ENCODE data around the gene SLC4A4.

Gene SLC4A4

DNA sequence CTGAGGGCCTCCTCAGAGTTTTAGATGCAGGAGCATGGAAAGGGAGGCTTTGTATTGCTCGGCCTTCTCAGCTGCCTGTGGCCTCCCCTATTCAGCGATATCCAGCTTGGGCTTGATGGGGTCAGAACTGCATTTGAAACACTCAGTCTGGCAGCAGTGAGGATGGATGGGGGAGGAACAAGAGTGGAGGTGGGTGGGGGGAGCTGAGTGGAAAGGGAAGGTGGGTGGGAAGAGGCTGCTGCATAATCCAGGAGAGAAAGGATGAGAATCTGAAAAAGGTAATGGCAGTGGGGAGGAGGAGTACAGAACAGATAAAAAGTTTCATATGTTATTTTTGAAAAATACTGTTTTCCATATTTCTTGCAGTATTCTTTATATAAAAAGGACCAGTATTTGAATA is 202.7 kb downstream of the SLC4A4 start:
- DNase-seq (ENCODE audit: low spot score): no peak

DNA sequence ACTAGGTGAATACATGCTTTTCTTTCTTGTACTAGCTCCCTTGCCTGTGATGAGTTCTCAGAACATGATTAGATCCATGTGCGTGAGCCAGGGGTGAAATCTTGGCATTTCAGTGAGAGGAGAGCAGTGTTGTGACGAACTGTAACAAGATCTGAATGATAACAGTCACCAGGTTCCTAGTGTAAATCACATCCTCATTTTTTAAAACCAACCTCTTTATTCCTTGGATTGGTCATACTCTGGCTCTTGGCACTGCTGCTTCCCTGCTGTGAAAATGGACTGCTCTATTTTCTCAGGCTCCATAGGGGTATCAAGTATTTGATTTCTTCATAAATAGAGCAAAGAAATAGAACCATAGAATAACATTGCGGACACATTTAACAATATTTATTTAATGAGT is 206.3 kb downstream of the SLC4A4 start:
- DNase-seq (ENCODE audit: low spot score): no peak

DNA sequence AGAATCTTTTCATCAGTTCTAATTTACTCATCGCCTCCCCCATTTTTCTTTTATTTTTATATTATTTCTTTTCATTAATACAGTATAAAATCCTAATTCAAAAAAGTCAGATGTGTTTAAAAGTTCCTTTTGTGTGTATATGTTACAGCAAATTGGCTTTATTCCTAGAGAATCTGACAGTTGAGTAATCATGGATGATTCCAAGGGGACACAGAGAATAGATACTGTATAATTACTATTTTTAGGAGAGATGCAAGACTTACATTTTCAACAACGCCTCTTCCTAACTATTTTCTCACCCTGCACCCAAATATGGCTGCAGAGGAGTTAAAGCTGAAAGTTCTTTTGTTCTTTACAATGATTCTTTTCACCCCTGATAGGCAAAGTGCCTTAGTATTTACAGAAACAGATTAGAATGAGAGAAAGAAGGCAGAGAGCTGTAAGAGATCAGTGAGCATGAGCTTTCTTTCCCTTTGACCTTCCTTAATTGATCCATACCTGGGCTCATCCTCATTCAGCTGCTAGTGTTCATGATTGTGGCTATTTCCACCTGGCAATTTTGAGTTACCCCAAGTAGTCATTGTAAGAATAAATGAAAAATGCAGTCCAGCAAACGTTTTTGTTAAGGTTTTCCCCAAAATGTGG is 210.8 kb downstream of the SLC4A4 start:
- no peak for DNase-seq (ENCODE audit: low spot score)

DNA sequence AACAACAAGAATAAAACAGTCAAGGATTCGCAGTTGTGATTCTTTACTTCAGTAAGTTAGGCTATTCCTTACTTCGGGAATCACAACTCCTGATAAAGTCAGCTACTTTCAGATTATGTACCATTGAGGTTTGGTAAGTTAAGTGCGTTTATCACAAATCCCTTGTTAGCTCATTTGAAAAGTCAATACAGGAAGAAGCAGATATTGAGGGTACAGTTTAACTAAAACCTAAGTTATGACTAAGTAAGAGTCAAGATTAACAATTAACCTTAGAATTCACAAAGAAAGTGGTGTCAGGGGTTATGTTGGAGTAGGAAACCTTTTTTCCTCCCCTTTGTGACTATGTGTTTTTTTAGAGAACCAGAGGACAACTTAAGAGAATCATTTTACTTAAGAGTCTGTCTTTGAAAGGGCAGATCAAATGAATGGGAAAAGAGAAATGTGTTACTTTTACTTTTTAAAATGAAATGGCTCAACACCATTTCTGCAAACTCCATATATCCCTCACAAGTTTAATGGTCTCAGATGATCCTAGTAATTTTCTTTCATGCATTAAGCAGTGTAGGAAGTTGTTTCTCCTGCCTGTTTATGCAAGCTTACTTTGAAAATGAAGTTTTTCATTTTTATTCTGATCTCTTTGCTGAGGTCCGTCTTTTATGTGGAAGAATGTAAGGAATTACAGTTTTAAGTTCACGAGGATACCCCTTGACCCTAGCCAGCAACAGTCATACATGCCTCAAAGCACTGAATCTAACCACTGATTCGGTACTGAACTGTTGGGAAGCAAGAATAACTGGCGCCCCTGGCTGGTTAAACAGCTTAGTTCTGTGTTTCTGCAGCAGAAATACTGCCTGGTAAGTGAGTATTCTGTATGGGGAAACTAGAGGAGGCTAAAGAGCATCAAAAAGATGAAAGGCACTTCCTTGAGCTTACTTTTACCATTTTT is 211.7 kb downstream of the SLC4A4 start:
- DNase-seq (ENCODE audit: low spot score): no peak

DNA sequence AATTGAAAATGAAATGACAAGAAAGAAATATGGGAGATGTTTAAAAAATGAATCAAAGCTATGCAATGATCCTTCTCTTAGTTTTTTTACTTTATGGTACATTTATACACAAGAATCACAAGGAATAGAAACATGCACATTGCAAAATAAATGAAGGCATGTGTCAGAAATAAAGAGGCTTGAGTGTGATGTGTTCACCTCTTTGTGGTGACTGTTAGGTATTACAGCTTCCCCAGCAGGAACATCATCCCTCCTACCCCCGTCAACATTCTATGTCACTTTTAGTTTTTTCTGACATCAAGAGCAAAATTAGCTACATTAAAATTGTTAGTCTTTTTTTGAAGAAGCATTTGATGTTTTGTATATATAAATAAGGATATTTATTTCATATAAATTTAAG is 214.8 kb downstream of the SLC4A4 start:
- DNase-seq (ENCODE audit: low spot score): no peak

DNA sequence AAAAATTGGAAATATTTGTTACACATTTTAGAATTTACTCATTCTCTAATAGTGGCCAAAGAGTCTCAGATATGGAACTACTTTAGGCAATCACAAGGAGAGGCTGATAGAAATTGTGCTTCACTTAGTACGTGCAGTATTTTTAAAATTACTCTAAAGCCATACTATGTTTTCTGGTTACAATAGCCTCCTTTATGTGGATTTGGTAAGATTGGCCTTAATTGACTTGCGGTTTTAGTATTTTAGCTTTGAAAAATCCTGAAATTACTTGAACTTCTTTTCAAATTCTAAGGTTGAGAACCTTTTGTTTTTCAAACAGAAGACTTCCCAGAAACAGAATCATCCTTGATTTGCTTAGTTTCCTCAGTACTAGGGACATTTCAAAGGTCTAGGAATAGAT is 215.2 kb downstream of the SLC4A4 start:
- no peak for DNase-seq (ENCODE audit: low spot score)

DNA sequence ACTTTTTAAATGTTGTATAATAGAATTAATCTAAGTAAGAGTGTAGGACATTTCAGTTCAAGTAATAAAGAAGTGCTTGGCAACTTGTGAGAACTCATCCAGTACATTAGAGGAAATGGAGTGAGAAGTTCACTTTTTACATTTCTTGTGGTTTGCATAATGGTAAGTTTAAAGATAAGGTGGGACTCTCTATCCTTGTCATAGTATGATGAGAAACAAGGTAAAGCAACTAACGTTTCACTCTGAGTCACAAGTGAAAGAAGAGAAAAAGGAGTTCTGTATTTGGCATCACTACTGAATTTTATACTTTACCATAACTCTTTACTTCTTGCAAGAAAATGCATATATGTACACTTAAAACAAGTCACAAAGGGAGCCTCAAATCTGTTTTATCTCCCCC is 219.4 kb downstream of the SLC4A4 start:
- DNase-seq (ENCODE audit: low spot score): no peak

DNA sequence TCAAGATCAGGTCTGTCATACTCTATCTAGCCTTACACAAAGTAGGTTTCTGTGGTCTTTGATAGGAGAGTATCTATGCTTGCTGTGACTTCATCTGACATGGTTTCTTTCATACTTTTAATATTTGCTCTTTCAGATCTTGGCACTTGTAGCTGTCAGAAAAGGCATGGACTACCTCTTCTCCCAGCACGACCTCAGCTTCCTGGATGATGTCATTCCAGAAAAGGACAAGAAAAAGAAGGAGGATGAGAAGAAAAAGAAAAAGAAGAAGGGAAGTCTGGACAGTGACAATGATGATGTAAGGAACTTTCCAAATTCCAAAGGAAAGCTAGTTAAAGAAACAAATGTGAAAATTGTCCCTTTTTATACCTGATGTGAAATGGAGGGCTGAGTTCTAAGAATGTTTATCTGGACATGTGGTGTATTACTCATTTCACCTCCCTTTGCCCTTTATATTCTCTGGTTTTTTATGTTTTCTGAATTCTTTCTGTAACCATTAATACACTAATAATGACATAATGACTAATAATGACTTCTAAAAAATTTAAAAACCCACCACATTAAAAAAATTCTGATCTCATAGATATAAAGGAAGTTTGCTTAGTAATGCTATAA is 221.2 kb downstream of the SLC4A4 start:
- no peak for DNase-seq (ENCODE audit: low spot score)

DNA sequence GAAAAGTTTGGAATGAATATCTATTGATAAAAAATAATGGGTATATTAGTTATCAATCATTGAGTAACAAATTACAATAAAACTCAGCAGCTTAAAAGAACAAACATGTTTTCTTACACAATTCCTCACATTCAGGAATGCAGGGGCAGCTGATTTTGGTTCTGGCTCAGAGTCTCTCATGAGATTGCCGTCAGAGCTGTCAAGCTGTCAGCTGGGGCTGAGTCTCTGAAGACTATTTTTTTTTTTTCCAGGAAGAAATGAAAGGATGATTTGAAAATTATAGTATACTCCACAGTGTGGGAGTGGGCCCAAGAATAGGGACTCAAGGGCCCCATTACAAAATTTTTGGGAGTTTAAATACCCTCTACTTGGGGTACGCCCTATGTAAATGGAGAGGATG is 226.0 kb downstream of the SLC4A4 start:
- no peak for DNase-seq (ENCODE audit: low spot score)

DNA sequence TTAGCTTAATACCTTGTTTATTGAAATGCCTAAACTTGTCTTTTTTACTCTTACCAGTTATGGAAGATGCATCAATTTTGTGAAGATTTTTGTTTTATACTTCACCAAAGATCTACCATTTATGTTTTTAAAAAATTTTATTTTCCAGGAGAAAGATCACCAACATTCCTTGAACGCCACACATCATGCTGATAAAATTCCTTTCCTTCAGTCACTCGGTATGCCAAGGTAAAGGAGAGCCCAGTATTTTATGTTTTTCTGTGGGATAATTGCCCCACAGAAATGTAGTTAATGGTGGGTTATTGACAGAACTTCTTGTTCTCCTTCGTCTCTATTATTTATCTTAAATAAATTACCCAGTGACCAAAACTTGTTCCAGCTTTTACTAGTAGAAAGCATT is 228.0 kb downstream of the SLC4A4 start:
- no peak for DNase-seq (ENCODE audit: low spot score)

DNA sequence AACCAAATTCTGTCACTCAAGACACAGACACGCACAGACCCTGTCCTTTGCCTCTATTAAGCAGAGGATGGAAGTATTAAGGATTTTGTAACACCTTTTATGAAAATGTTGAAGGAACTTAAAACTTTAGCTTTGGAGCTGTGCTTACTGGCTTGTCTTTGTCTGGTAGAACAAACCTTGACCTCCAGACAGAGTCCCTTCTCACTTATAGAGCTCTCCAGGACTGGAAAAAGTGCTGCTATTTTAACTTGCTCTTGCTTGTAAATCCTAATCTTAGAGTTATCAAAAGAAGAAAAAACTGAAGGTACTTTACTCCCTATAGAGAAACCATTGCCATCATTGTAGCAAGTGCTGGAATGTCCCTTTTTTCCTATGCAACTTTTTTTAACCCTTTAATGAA is 229.3 kb downstream of the SLC4A4 start:
- no peak for DNase-seq (ENCODE audit: low spot score)

DNA sequence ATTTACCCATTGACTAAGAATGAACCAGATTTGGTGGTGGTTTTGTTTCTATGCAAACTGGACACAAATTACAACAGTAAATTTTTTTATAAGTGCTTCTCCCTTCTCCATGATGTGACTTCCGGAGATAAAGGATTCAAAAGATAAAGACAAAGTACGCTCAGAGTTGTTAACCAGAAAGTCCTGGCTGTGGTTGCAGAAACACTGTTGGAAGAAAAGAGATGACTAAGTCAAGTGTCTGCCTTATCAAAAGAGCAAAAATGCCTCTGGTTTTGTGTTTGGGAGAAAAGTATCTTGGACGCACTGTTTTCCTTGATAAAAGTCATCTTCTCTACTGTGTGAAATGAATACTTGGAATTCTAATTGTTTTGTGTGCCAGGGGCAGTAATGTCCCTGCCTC is 231.7 kb downstream of the SLC4A4 start:
- DNase-seq (ENCODE audit: low spot score): no peak

DNA sequence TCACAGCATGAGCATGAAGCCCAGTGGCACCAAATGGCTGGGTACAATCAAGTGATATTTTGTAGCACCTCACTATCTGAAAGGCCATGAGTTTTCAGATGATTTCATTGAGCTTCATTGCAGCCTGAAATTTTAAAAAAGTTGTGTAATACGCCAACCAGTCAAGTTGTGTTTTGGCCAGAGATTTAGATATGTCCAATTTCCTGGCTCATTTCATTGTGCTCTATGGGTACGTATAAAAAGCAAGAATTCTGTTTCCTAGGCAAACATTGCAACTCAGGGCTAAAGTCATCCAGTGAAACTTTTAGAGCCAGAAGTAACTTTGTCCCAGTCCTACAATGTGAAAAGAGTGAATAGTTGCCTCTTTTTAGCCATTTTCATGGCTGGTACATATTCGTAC is 232.5 kb downstream of the SLC4A4 start:
- no peak for DNase-seq (ENCODE audit: low spot score)

DNA sequence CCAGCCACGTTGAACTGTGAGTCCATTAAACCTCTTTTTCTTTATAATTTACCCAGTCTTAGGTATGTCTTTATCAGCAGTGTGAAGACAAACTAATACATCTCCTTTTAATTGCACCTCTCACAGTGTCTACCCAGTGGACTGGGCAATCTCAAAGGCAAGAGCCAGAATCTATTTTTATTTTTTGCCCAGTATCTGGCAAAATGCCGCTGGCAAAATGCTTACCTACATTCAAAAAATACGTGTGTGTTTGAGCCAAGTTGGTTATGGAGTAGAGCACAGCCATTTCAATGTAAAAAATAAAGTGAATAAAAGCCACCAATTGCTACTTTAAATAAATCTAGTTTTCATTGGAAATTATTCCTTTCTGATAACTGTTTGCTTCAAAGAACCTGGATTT is 245.2 kb downstream of the SLC4A4 start:
- DNase-seq (ENCODE audit: low spot score): no peak

DNA sequence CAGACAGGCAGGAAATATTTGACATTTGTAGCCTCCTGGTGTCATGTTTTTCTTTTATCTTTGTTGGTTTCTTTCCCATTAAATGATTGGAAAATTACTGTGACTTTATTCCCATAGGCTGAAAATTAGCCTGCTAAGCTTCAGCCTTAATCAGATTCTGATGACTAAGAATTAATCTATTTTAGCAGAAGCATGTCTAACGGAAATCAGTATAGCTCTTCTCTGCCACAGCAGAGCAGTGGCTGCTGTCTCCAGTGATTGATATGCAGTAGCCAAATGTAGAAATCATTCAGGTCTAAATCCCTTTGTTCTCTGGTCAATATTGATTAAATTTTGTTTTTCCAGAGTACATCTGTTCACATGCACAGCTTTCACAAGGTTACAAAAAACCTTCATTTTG is 245.8 kb downstream of the SLC4A4 start:
- no peak for DNase-seq (ENCODE audit: low spot score)

DNA sequence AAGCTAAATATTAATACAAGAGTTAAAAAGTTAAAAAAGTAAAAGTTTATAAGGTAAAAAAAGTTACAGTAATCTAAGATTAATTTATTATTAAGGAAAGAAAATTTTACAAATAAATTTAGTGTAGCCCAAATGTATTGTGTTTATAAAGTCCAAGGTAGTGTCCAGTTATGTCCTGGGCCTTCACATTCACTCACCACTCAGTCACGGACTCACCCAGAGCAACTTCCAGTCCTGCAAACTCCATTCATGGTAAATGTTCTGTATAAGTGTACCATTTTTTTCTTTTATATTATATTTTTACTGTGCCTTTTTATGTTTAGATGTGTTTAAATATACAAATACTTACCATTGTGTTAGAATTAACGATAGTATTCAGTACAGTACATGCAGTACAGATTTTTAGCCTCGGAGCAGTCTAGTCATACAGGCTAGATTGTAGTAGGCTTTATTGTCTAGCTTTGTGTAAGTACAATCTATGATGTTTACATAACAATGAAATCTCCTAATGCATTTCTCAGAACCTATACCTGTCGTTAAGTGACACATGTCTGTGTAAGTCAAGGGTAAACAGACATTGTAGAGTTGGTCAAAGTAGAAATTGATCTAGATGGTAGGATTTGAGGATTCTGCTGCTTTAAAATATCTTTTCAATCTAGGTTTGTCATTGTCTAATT is 247.4 kb downstream of the SLC4A4 start:
- DNase-seq (ENCODE audit: low spot score): no peak

DNA sequence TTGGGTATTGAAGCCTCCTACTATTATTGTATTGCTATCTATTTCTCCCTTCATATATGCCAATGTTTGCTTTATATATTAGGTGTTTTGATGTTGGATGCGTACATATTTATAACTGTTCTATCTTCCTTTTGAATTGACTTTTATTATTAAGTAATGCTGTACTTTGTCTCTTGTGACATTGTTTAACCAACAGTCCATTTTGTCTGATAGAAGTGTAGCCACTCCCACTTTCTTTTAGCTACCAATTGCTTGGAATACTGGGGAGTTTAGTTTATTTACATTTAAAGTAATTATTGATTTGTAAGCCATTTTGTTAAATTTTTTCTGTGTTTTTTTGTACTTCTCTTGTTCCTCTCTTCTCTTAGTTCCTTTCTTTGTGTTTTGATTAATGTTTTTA is 249.2 kb downstream of the SLC4A4 start:
- no peak for DNase-seq (ENCODE audit: low spot score)

DNA sequence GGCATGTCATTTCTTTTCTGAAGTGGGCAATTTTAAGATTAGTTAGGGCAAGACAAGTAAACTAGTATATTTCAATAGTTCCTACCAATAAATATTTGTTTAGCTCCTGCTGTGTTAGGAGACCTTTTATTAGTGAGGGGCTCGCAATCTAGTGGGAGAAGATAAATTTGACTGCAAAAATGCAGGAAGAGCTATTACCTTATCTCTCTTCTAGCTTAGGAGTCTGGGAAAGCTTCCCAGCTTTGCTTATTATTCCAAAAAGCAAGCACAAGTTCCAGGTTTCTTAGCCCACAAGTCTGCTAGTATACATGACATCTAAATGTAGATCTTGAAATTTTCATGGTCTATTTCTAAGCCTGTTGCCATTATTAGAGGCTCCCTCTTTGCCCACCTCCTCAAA is 254.0 kb downstream of the SLC4A4 start:
- no peak for DNase-seq (ENCODE audit: low spot score)

DNA sequence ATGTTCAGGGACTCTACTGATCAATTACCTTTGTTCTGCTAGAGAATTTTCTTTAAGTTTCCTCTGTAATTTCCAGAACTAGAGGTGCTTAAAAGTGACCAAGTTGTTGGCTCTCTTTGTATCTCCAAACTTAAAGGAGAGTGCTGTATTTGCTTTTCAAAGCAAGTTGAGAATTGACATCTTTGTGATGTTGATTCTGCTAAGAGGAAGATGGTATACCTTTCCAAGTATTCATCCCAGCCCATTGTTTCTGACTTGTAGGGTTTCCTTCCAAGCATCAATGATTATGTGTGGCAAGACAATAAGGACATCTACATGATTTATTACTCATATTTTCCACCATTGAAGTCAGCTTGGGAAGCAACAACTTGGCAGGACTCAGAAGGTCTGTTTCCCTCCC is 254.5 kb downstream of the SLC4A4 start:
- DNase-seq (ENCODE audit: low spot score): no peak

DNA sequence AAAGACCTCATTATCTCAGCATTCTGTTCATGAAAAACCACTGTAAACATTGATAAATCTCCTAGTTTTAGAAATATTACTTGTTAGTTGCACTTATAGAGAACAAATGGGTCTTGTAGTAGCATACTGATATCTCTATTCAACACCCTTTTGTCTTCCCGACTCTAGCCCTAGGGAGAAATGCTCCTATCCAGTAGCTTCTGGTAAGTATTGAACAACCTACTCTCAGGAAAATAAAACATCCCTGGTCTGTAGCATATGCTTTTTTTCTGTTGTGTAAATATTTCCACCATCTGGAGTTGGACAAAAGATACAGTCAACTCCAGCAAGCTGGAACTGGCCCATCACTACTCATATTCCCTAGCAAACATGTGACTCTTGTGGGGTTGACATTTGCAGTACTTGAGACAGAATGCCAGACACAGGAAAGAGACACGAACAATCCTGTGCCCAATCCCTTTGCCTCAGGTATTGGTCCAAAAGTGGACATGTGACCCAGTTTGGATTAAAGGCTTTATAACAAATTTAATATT is 256.8 kb downstream of the SLC4A4 start:
- DNase-seq (ENCODE audit: low spot score): no peak

DNA sequence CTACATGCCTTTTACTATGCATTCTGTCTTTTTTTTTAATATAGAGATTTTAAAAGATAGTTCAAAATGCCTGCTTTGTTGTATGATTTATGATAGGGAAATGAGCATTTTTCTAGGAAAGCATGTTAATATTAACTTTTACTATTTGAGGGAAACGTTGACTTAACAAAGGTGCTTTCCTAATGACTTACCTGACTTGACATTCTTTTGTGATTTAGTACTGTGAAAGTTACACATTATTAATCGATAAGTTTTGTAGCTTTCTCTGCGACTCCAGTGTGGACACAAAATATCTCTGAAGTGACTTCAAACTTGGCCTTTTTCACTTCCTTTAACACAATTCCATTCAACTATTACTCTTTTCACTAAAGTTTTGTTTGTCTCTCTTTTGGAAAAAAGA is 260.8 kb downstream of the SLC4A4 start:
- DNase-seq (ENCODE audit: low spot score): no peak

DNA sequence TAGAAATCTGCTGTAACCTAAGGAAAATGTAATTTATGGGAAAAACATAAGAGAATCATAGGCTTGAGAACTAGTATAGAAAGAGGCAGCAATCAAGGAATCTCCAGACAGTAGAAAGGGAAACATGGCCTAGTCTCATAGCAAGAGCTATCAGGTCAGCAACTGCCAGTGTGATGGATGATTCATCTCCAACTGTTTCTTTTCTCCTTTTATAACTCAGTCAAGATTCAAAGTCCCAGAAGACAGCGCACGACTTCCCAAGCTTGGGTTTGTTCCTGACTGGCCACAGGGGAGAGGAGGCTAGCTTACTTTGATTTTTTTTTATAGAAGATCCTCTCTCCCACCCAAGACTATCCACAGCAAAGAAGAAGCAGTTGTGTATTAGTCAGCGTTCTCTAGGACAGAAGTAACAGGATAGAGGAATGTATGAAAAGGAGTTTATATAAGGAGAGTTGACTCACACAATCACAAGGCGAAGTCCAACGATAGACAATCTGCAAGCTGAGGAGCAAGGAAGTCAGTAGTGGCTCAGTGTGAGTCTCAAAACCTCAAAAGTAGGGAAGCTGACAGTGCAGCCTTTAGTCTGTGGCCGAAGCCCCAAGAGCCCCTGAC is 263.6 kb downstream of the SLC4A4 start:
- no peak for DNase-seq (ENCODE audit: low spot score)

All from CD4-positive, alpha-beta T cell treated with Interleukin-6 at 100 ng/mL for 8 hours (primary cell).